Activated CD8-positive, alpha-beta T cell treated with anti-CD3 and anti-CD28 coated beads, Interleukin-2, amount 10 ng/mL, durations not matched to agents 7 days and 5 days (primary cell): ENCODE data around the gene OLIG1. TPM values are rescaled to one million over a fixed set of nuclear protein-coding genes. Genes with fewer than 3 reads are reported as not detected.
A peak's percentile ranks its signal among the peaks of the same experiment; 100 is the strongest.

Source experiments
- ATAC-seq: fragments of 150-1000 bp; cut with Tn5 transposase; one replicate; pipeline ENCODE4 v1.10.0; 2021; ENCODE audit warnings: moderate library complexity
- CTCF ChIA-PET: fragments of 350-600 bp; sonication (Branson Sonifier 250); formaldehyde crosslinking; loops from one replicate; lab custom pipeline; 2021; ENCODE audit warnings: antibody characterized with exemption; lab: Charles Lee
- POLR2A ChIA-PET: fragments of 350-600 bp; sonication (Branson Sonifier 250); formaldehyde crosslinking; loops from one replicate; lab custom pipeline; 2021; ENCODE audit warnings: antibody characterized with exemption; lab: Charles Lee
- DNase-seq: peaks from one replicate; pipeline ENCODE4 v3.0.0-alpha.2; 2020
- H3K27ac Mint-ChIP-seq: one replicate; pipeline ENCODE4 v1.8.0; 2021; ENCODE audit warnings: mild to moderate bottlenecking, mixed read lengths
- H3K27me3 Mint-ChIP-seq: one replicate; pipeline ENCODE4 v1.8.0; 2021; ENCODE audit warnings: low read depth, mixed read lengths
- H3K36me3 Mint-ChIP-seq: one replicate; pipeline ENCODE4 v1.8.0; 2021; ENCODE audit warnings: low read depth, mixed read lengths
- H3K4me1 Mint-ChIP-seq: one replicate; pipeline ENCODE4 v1.8.0; 2021; ENCODE audit warnings: low read depth, mixed read lengths
- H3K4me3 Mint-ChIP-seq: one replicate; pipeline ENCODE4 v1.8.0; 2021; ENCODE audit warnings: mild to moderate bottlenecking, mixed read lengths
- H3K9me3 Mint-ChIP-seq: one replicate; pipeline ENCODE4 v1.8.0; 2022; ENCODE audit warnings: mixed read lengths; ENCODE audit not compliant: insufficient read depth
- total RNA-seq, 2 experiments: library from RNA; stranded (reverse); gene quantifications; one replicate each; pipeline ENCODE4 v1.2.3, GENCODE V29; 2021

The OLIG1 gene
- total RNA-seq, 2 experiments from 2014 or later = not detected

- DNase-seq = no peak
- CTCF ChIA-PET = no interaction called here
- Mint-ChIP-seq H3K27me3 (peaks cover 52% of the 10 kb centered on the region), H3K27ac (no peak overlapping the region), H3K4me1 (peaks cover 24% of the 10 kb centered on the region), H3K4me3 (no peak overlapping the region), H3K9me3 (no peaks in the 10 kb centered on the region), H3K36me3 (no peaks in the 10 kb centered on the region)
- POLR2A ChIA-PET = no interaction called here
- no peak for ATAC-seq
Observed at GRCh38 chr21:33033094-33033951, 36.6 kb upstream of the OLIG1 start.

GRCh38 chr21:33033961-33034413 lies 36.0 kb upstream of the OLIG1 start:
- no peaks in the 10 kb centered on the region for H3K9me3 Mint-ChIP-seq
- H3K27me3 Mint-ChIP-seq = peaks cover 47% of the 10 kb centered on the region
- ChIA-PET POLR2A (no interaction called here), CTCF (no interaction called here)
- peaks cover 20% of the 10 kb centered on the region for H3K4me1 Mint-ChIP-seq
- H3K27ac Mint-ChIP-seq = no peak overlapping the region
- no peak for ATAC-seq
- no peaks in the 10 kb centered on the region for H3K36me3 Mint-ChIP-seq
- no peak for DNase-seq
- H3K4me3 Mint-ChIP-seq = no peak overlapping the region

- no peak for DNase-seq
- H3K4me1 Mint-ChIP-seq = peaks cover 20% of the 10 kb centered on the region
- POLR2A ChIA-PET = no interaction called here
- CTCF ChIA-PET = no interaction called here
- H3K27ac Mint-ChIP-seq = no peak overlapping the region
- H3K27me3 Mint-ChIP-seq = peaks cover 41% of the 10 kb centered on the region
- H3K4me3 Mint-ChIP-seq = no peak overlapping the region
- no peaks in the 10 kb centered on the region for H3K9me3 Mint-ChIP-seq
- ATAC-seq = no peak
- H3K36me3 Mint-ChIP-seq = no peaks in the 10 kb centered on the region
Observed at GRCh38 chr21:33035147-33035546, 34.8 kb upstream of the OLIG1 start.

GRCh38 chr21:33036430-33037162 lies 33.3 kb upstream of the OLIG1 start:
- POLR2A ChIA-PET = no interaction called here
- CTCF ChIA-PET = interaction anchor here (1.0 kb wide), 1 partner anchor 201 kb away, joined by 3 read pairs; no protein-coding TSS in a partner anchor
- DNase-seq (peak; percentile 67), ATAC-seq (peak; percentile 88)
- peak overlapping the region; percentile 3 for H3K4me3 Mint-ChIP-seq
- H3K27me3 Mint-ChIP-seq = peaks cover 34% of the 10 kb centered on the region
- no peaks in the 10 kb centered on the region for H3K36me3 Mint-ChIP-seq
- no peaks in the 10 kb centered on the region for H3K9me3 Mint-ChIP-seq
- H3K4me1 Mint-ChIP-seq = peaks cover 20% of the 10 kb centered on the region
- peak overlapping the region; percentile 47 for H3K27ac Mint-ChIP-seq

GRCh38 chr21:33037501-33037900 lies 32.4 kb upstream of the OLIG1 start:
- ATAC-seq = no peak
- Mint-ChIP-seq H3K27ac (no peak overlapping the region), H3K4me1 (peaks cover 20% of the 10 kb centered on the region), H3K36me3 (no peaks in the 10 kb centered on the region), H3K9me3 (no peaks in the 10 kb centered on the region), H3K4me3 (no peak overlapping the region), H3K27me3 (peaks cover 31% of the 10 kb centered on the region)
- ChIA-PET CTCF (no interaction called here), POLR2A (interaction anchor here (0.7 kb wide), 1 partner anchor 45 kb away, joined by 3 read pairs; no protein-coding TSS in a partner anchor)
- DNase-seq = no peak

GRCh38 chr21:33039536-33039935 lies 30.4 kb upstream of the OLIG1 start:
- DNase-seq (no peak), ATAC-seq (no peak)
- no peak overlapping the region for H3K27ac Mint-ChIP-seq
- peaks cover 37% of the 10 kb centered on the region for H3K27me3 Mint-ChIP-seq
- no peaks in the 10 kb centered on the region for H3K9me3 Mint-ChIP-seq
- no peak overlapping the region for H3K4me3 Mint-ChIP-seq
- no peaks in the 10 kb centered on the region for H3K36me3 Mint-ChIP-seq
- ChIA-PET CTCF (interaction anchor here (1.1 kb wide), 1 partner anchor 99 kb away, joined by 3 read pairs; no protein-coding TSS in a partner anchor), POLR2A (no interaction called here)
- H3K4me1 Mint-ChIP-seq = peaks cover 20% of the 10 kb centered on the region

GRCh38 chr21:33040215-33040614 lies 29.7 kb upstream of the OLIG1 start:
- POLR2A ChIA-PET = no interaction called here
- no peaks in the 10 kb centered on the region for H3K36me3 Mint-ChIP-seq
- no peak overlapping the region for H3K27ac Mint-ChIP-seq
- ATAC-seq (no peak), DNase-seq (no peak)
- no peaks in the 10 kb centered on the region for H3K9me3 Mint-ChIP-seq
- H3K4me3 Mint-ChIP-seq = no peak overlapping the region
- H3K4me1 Mint-ChIP-seq = peaks cover 20% of the 10 kb centered on the region
- peaks cover 37% of the 10 kb centered on the region for H3K27me3 Mint-ChIP-seq
- CTCF ChIA-PET = no interaction called here

GRCh38 chr21:33041981-33042380 lies 28.0 kb upstream of the OLIG1 start:
- Mint-ChIP-seq H3K9me3 (no peaks in the 10 kb centered on the region), H3K4me3 (no peak overlapping the region), H3K27me3 (peaks cover 48% of the 10 kb centered on the region), H3K27ac (no peak overlapping the region), H3K4me1 (peaks cover 6% of the 10 kb centered on the region), H3K36me3 (no peaks in the 10 kb centered on the region)
- DNase-seq = no peak
- CTCF ChIA-PET = no interaction called here
- POLR2A ChIA-PET = no interaction called here
- ATAC-seq = no peak

GRCh38 chr21:33042812-33043211 lies 27.1 kb upstream of the OLIG1 start:
- no peak overlapping the region for H3K27ac Mint-ChIP-seq
- no peak for ATAC-seq
- CTCF ChIA-PET = no interaction called here
- no peaks in the 10 kb centered on the region for H3K36me3 Mint-ChIP-seq
- H3K27me3 Mint-ChIP-seq = peaks cover 49% of the 10 kb centered on the region
- no peak overlapping the region for H3K4me3 Mint-ChIP-seq
- POLR2A ChIA-PET = no interaction called here
- no peaks in the 10 kb centered on the region for H3K4me1 Mint-ChIP-seq
- no peaks in the 10 kb centered on the region for H3K9me3 Mint-ChIP-seq
- DNase-seq = no peak

- ATAC-seq = no peak
- DNase-seq = no peak
- POLR2A ChIA-PET = no interaction called here
- Mint-ChIP-seq H3K36me3 (no peaks in the 10 kb centered on the region), H3K27me3 (peaks cover 54% of the 10 kb centered on the region), H3K27ac (no peak overlapping the region), H3K4me1 (no peaks in the 10 kb centered on the region), H3K4me3 (no peak overlapping the region), H3K9me3 (no peaks in the 10 kb centered on the region)
- CTCF ChIA-PET = no interaction called here
Observed at GRCh38 chr21:33046455-33046854, 23.5 kb upstream of the OLIG1 start.

GRCh38 chr21:33047231-33047630 lies 22.7 kb upstream of the OLIG1 start:
- ChIA-PET POLR2A (no interaction called here), CTCF (no interaction called here)
- H3K4me1 Mint-ChIP-seq = no peaks in the 10 kb centered on the region
- H3K9me3 Mint-ChIP-seq = no peaks in the 10 kb centered on the region
- H3K36me3 Mint-ChIP-seq = no peaks in the 10 kb centered on the region
- ATAC-seq (no peak), DNase-seq (no peak)
- no peak overlapping the region for H3K27ac Mint-ChIP-seq
- peaks cover 52% of the 10 kb centered on the region for H3K27me3 Mint-ChIP-seq
- no peak overlapping the region for H3K4me3 Mint-ChIP-seq

GRCh38 chr21:33051925-33052324 lies 18.0 kb upstream of the OLIG1 start:
- DNase-seq = no peak
- H3K27me3 Mint-ChIP-seq = peaks cover 44% of the 10 kb centered on the region
- H3K9me3 Mint-ChIP-seq = no peaks in the 10 kb centered on the region
- ChIA-PET CTCF (interaction anchor here (0.7 kb wide), 1 partner anchor 112 kb away, joined by 3 read pairs; no protein-coding TSS in a partner anchor), POLR2A (no interaction called here)
- no peak overlapping the region for H3K27ac Mint-ChIP-seq
- H3K4me1 Mint-ChIP-seq = no peaks in the 10 kb centered on the region
- no peaks in the 10 kb centered on the region for H3K36me3 Mint-ChIP-seq
- no peak overlapping the region for H3K4me3 Mint-ChIP-seq
- ATAC-seq = no peak
